Upper lobe of left lung (tissue), 6 donors: ENCODE data around the gene MSI2. TPM values are rescaled to one million over a fixed set of nuclear protein-coding genes. Genes with fewer than 3 reads are reported as not detected.

Experiments used
- ATAC-seq, 2 donors: fragments of 200-7000 bp; cut with Tn5 transposase; one replicate each; pipeline ENCODE4 v1.9.1; 2022; ENCODE audit warnings: mild to moderate bottlenecking in 2 of 2, moderate library complexity in 2 of 2; ENCODE audit not compliant: low FRiP score in 2 of 2
- DNase-seq, 2 donors: peaks; one replicate each; pipeline ENCODE4 v3.0.0-alpha.2; 2019 to 2020
- H3K27ac ChIP-seq, 4 donors: fragments of 200-600 bp; sonication (generic); one replicate each; pipeline ENCODE4 v1.5.1; 2016 to 2019
- H3K27me3 ChIP-seq, 4 donors: fragments of 200-600 bp; sonication (generic); one replicate each; pipeline ENCODE4 v1.5.1; 2017 to 2019
- H3K36me3 ChIP-seq, 4 donors: fragments of 200-600 bp; sonication (generic); one replicate each; pipeline ENCODE4 v1.5.1; 2016 to 2019
- H3K4me1 ChIP-seq, 4 donors: fragments of 200-600 bp; sonication (generic); one replicate each; pipeline ENCODE4 v1.5.1; 2018 to 2019
- H3K4me3 ChIP-seq, 4 donors: fragments of 200-600 bp; sonication (generic); one replicate each; pipeline ENCODE4 v1.5.1; 2017 to 2019; ENCODE audit warnings: mild to moderate bottlenecking in 2 of 4, moderate library complexity in 1 of 4
- H3K9me3 ChIP-seq, 4 donors: fragments of 200-600 bp; sonication (generic); one replicate each; pipeline ENCODE4 v1.5.1; 2018 to 2019
- EP300 ChIP-seq, 4 donors: sonication (generic); formaldehyde crosslinking; IDR thresholded peaks; one replicate each; pipeline ENCODE4 v1.5.1; 2017; ENCODE audit warnings: antibody characterized with exemption in 4 of 4, control low read depth in 2 of 4
- POLR2A ChIP-seq, 4 donors: fragments of 450-650 bp; IDR thresholded peaks; one replicate each; pipeline ENCODE4 v1.5.1; 2016 to 2017; ENCODE audit warnings: antibody characterized with exemption in 4 of 4, mild to moderate bottlenecking in 2 of 4
- POLR2AphosphoS5 ChIP-seq, 2 donors: sonication (generic); formaldehyde crosslinking; IDR thresholded peaks; one replicate each; pipeline ENCODE4 v1.5.1; 2017; ENCODE audit warnings: antibody characterized with exemption in 2 of 2
- whole genome bisulfite sequencing, 2 donors: methylation state at CpG; one replicate each; pipeline ENCODE4 v1.1.5; 2017 to 2018; 5-methylcytosine and 5-hydroxymethylcytosine counted together
- total RNA-seq, 6 donors: library from RNA; depleted of rRNA in 4 of 6; stranded (reverse); fragments of >200 nt in 4 of 6; gene quantifications; one replicate each; pipeline versions ENCODE4 v1.1.0 to v1.2.1, GENCODE V29; 2016 to 2021
- TF ChIP-seq, protein P1 (sequence below), 6 experiments: fragments of 450-650 bp in 4 of 6; fragments of 200-600 bp in 2 of 6; sonication (generic) in 2 of 6; IDR thresholded peaks; one replicate each; pipeline ENCODE4 v1.5.1; 2016 to 2019; ENCODE audit warnings: antibody characterized with exemption in 6 of 6
- donor health status: DM: no; HTN: no; CAD: no; lungs with moderate emphysema.
- donor health status: DM: no; HTN: yes; CAD: no; lungs with severe emphysema.

Gene MSI2
- total RNA-seq, 6 donors from 2014 or later = 20.1 to 44.0 (median 32.2) TPM

DNA sequence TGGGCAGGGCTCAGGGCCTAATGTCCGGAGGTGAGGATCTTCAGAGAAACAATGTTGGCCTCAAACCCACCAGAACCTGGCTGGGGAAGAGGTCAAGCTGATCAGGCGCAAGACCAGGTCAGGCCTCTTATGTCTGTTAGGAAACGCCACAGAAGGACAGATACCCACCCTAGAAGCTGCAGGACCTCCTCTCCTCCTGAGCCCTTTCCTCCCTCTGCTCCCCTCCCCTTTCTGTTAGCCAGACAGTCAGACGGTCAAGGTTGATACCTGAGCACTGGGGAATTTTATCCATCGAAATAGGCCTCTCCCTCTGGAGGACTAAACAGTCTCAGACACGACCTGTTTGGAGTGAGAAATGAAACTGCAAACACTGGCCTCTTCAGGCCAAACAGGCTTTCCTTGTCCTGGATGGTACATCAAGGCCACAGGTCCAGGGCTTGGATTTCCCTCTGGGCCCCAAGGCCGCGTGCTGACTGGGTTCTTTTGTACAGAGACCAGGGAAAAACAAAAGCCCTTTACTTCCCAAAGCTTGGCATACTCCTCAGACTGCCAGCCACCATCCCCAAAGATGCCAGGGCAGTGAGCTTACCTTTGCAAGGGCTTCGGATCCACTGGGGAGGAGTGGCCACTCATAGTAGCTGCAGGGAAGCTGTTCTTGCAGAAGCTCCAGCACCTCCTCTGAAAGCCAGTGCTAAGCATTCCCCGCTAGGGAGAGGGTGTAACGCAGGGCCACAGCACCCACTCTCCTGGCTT is 353.0 kb downstream of the MSI2 start:
- no peaks in the 10 kb centered on the region for H3K27me3 ChIP-seq
- H3K9me3 ChIP-seq = no peaks in the 10 kb centered on the region
- DNase-seq (no peak), ATAC-seq (no peak)
- H3K4me3 ChIP-seq = no peak overlapping the region
- TF ChIP-seq, protein P1, sequence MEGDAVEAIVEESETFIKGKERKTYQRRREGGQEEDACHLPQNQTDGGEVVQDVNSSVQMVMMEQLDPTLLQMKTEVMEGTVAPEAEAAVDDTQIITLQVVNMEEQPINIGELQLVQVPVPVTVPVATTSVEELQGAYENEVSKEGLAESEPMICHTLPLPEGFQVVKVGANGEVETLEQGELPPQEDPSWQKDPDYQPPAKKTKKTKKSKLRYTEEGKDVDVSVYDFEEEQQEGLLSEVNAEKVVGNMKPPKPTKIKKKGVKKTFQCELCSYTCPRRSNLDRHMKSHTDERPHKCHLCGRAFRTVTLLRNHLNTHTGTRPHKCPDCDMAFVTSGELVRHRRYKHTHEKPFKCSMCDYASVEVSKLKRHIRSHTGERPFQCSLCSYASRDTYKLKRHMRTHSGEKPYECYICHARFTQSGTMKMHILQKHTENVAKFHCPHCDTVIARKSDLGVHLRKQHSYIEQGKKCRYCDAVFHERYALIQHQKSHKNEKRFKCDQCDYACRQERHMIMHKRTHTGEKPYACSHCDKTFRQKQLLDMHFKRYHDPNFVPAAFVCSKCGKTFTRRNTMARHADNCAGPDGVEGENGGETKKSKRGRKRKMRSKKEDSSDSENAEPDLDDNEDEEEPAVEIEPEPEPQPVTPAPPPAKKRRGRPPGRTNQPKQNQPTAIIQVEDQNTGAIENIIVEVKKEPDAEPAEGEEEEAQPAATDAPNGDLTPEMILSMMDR (IDR thresholded peaks at IDR 0.05) = no peak
- TF ChIP-seq POLR2A (IDR thresholded peaks at IDR 0.05) (no peak), EP300 (IDR thresholded peaks at IDR 0.05) (no peak), POLR2AphosphoS5 (IDR thresholded peaks at IDR 0.05) (no peak)
- H3K36me3 ChIP-seq = no peaks in the 10 kb centered on the region
- no peak overlapping the region for H3K27ac ChIP-seq
- WGBS, 2 donors = 92% methylated on average over 11 of the region's 11 CpGs
- peaks cover 16 to 23% (median 18%) of the 10 kb centered on the region in 4 donors for H3K4me1 ChIP-seq

GRCh38 chr17:57609878-57610270 is 353.6 kb downstream of the MSI2 start:
- 78 to 88% methylated on average over 13 of the region's 13 CpGs for WGBS, 2 donors
- TF ChIP-seq EP300 (IDR thresholded peaks at IDR 0.05) (no peak), POLR2A (IDR thresholded peaks at IDR 0.05) (no peak), POLR2AphosphoS5 (IDR thresholded peaks at IDR 0.05) (no peak)
- TF ChIP-seq, protein P1 (IDR thresholded peaks at IDR 0.05) = no peak
- Histone ChIP-seq H3K4me1 (peaks cover 10 to 18% (median 13%) of the 10 kb centered on the region in 4 donors), H3K4me3 (no peak overlapping the region), H3K36me3 (no peaks in the 10 kb centered on the region), H3K27me3 (no peaks in the 10 kb centered on the region), H3K27ac (no peak overlapping the region), H3K9me3 (no peaks in the 10 kb centered on the region)
- ATAC-seq (no peak), DNase-seq (no peak)

GRCh38 chr17:57612202-57613071 is 356.1 kb downstream of the MSI2 start:
- TF ChIP-seq, protein P1 (IDR thresholded peaks at IDR 0.05) = no peak
- TF ChIP-seq POLR2AphosphoS5 (IDR thresholded peaks at IDR 0.05) (no peak), EP300 (IDR thresholded peaks at IDR 0.05) (no peak), POLR2A (IDR thresholded peaks at IDR 0.05) (no peak)
- no peak for ATAC-seq
- DNase-seq = peak in 1 of 2 donors; percentile 13
- H3K27me3 ChIP-seq = no peaks in the 10 kb centered on the region
- H3K36me3 ChIP-seq = peaks cover 0 to 4% (median 0%) of the 10 kb centered on the region in 4 donors
- H3K4me1 ChIP-seq = peaks cover 0 to 6% (median 1%) of the 10 kb centered on the region in 4 donors
- peak overlapping the region in 1 of 4 donors; percentile 34 for H3K27ac ChIP-seq
- H3K9me3 ChIP-seq = no peaks in the 10 kb centered on the region
- no peak overlapping the region for H3K4me3 ChIP-seq
- WGBS, 2 donors = 70 to 75% methylated on average over 6 of the region's 12 CpGs

GRCh38 chr17:57614742-57615141 is 358.4 kb downstream of the MSI2 start:
- no peak overlapping the region for H3K4me3 ChIP-seq
- no peak overlapping the region for H3K27ac ChIP-seq
- ATAC-seq (no peak), DNase-seq (no peak)
- WGBS, 2 donors = 93 to 97% methylated on average over 3 of the region's 3 CpGs
- no peaks in the 10 kb centered on the region for H3K9me3 ChIP-seq
- peaks cover 0 to 4% (median 0%) of the 10 kb centered on the region in 4 donors for H3K36me3 ChIP-seq
- H3K27me3 ChIP-seq = no peaks in the 10 kb centered on the region
- TF ChIP-seq POLR2AphosphoS5 (IDR thresholded peaks at IDR 0.05) (no peak), EP300 (IDR thresholded peaks at IDR 0.05) (no peak), POLR2A (IDR thresholded peaks at IDR 0.05) (no peak)
- TF ChIP-seq, protein P1 (IDR thresholded peaks at IDR 0.05) = no peak
- peaks cover 0 to 6% (median under 1%) of the 10 kb centered on the region in 4 donors for H3K4me1 ChIP-seq
